ENCODE measurements around the gene ZFAND2B.

Gene ZFAND2B

DNA sequence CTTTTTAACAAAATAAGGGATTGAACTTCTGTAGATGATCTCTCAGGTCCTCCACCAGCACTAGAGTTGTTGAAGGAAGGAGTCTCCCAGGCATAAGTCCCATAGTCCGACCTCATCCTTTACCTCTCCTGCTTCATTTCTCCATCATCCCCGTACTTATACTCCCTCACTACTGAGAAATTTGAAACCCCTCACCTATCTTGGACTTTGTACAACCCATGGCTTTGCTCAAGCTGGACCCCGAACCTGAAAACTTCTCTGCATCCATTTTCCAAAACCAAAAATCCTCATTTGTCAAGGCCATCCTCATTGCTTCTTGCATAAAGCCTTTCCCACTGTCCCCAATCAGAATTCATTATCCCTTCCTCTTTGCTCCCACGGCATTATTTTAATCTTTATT, 45.5 kb upstream of the ZFAND2B start:
- H3K4me3 ChIP-seq, result peak overlapping the region; percentile 91
- DNase-seq (ENCODE audit: low spot score), result no peak
- TF ChIP-seq CTCF (IDR thresholded peaks at IDR 0.05), result no peak
- peak overlapping the region; percentile 76 to 98 for H3K27ac ChIP-seq

DNA sequence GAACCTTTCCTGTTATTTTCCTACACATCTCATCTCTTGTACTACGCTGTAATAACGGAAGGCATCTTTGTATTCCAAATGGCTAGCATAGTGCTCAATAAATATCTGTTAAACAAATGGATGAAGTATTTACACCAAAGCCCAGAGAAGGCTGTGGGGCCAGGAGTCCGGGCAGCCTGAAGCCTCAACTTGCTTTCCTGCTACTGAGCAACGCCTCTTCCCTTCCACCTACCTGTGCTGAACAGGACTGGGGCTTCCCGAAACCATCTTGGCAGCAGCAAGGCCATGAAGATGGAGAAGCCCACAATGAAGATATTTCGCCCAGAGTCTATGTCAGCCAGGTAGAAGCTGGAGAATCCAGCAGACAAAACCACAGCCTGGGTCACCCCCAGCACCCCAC, 43.4 kb upstream of the ZFAND2B start:
- H3K27ac ChIP-seq, result no peak overlapping the region
- no peak for TF ChIP-seq CTCF (IDR thresholded peaks at IDR 0.05)
- no peak for DNase-seq (ENCODE audit: low spot score)
- no peak overlapping the region for H3K4me3 ChIP-seq

GRCh38 chr2:219165058-219165911, 41.3 kb upstream of the ZFAND2B start:
- Histone ChIP-seq H3K4me3 (no peak overlapping the region), H3K27ac (no peak overlapping the region)
- no peak for TF ChIP-seq CTCF (IDR thresholded peaks at IDR 0.05)
- no peak for DNase-seq (ENCODE audit: low spot score)

DNA sequence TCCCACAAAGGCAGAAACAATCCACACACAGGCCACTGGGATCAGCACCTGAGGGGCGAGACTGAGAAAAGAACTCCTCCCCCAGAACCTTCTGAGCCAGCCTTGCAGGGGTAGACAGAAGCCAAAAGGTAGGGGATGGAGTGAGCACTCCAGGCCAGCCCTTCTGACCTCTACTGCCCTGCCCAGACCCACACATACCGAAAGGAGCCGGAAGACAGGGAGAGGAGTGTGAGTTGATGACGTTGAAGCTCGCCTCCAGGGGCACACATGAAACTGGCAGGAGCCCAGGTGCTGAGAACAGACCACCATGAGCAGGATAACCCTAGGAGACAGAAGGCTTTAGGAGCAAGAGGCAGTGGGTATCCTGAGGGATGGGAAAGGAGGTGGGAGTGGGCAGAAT, 38.6 kb upstream of the ZFAND2B start:
- Histone ChIP-seq H3K4me3 (no peak overlapping the region), H3K27ac (no peak overlapping the region)
- TF ChIP-seq CTCF (IDR thresholded peaks at IDR 0.05), result no peak
- DNase-seq (ENCODE audit: low spot score), result no peak

DNA sequence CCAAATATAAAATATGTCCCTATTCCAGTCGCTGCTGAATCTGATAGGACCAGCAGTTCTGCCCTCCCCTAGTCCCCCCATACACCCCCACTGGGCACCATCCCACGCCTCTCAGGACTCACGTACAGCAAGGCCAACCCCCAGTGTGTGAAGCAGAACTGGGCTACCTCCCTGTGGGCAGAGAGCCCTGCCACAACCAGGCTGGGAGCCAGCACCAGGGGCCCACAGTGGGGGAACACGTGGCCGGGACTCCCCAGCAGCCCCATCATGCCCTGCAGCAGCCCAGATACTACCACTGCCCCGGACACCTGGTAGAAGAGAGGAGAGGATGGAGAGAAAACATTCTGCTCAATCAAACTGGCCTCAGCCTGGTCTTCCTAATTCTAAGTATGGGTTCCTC, 38.1 kb upstream of the ZFAND2B start:
- no peak for DNase-seq (ENCODE audit: low spot score)
- H3K4me3 ChIP-seq, result no peak overlapping the region
- TF ChIP-seq CTCF (IDR thresholded peaks at IDR 0.05), result no peak
- H3K27ac ChIP-seq, result no peak overlapping the region

GRCh38 chr2:219168932-219169331, 37.6 kb upstream of the ZFAND2B start:
- H3K27ac ChIP-seq, result no peak overlapping the region
- TF ChIP-seq CTCF (IDR thresholded peaks at IDR 0.05), result no peak
- DNase-seq (ENCODE audit: low spot score), result no peak
- H3K4me3 ChIP-seq, result no peak overlapping the region
